C4-2B (cell line): ENCODE measurements around the gene SOX6.
A peak's percentile ranks its signal among the peaks of the same experiment; 100 is the strongest.

Experiments used
- H3K27ac ChIP-seq: fragments of 450-650 bp; 2 replicates; pipeline ENCODE4 v1.5.1; 2017
- ZFX ChIP-seq: fragments of 450-650 bp; IDR thresholded peaks from 2 replicates; pipeline ENCODE4 v1.6.1; 2017
- TF ChIP-seq, protein P1 (sequence below): fragments of 450-650 bp; conservative IDR thresholded peaks from 2 replicates; pipeline ENCODE4 v1.5.1; 2017; ENCODE audit warnings: mild to moderate bottlenecking

Gene SOX6

DNA sequence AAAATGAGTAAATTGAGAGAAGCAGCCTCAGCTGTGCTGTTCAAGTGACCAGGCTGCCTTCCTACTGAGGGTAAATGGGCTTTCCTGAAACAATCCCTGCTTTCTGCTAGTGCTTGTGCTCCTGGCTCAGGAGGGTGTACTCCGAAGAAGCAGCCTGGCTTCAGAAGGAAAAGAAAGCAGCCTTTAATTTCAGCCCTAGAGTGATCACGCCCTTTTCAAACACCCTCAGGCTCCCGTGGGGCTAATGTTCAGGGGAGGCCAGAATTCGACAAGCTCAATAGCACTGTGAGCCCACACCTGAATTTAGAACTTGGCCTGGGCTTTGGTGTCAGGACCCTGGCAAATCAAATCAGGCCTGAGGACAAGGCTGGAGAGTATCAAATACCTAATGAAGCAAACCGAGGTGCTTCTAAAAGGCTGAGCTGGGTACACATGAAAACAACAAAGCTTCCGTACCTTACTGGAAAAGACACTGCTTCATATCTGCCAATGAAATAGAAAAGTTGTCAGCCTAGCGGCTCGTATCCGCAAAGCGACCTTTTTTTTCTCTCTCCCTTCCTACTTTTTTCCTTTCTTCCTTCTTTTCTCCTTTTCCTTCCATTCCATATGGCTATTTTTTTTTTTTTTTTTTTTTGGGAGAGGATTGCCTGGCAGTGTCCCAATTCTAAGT lies 387.8 kb downstream of the SOX6 start:
- TF ChIP-seq, protein P1, sequence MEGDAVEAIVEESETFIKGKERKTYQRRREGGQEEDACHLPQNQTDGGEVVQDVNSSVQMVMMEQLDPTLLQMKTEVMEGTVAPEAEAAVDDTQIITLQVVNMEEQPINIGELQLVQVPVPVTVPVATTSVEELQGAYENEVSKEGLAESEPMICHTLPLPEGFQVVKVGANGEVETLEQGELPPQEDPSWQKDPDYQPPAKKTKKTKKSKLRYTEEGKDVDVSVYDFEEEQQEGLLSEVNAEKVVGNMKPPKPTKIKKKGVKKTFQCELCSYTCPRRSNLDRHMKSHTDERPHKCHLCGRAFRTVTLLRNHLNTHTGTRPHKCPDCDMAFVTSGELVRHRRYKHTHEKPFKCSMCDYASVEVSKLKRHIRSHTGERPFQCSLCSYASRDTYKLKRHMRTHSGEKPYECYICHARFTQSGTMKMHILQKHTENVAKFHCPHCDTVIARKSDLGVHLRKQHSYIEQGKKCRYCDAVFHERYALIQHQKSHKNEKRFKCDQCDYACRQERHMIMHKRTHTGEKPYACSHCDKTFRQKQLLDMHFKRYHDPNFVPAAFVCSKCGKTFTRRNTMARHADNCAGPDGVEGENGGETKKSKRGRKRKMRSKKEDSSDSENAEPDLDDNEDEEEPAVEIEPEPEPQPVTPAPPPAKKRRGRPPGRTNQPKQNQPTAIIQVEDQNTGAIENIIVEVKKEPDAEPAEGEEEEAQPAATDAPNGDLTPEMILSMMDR, result no peak
- TF ChIP-seq ZFX, result no peak
- H3K27ac ChIP-seq, result peak overlapping the region; percentile 62

DNA sequence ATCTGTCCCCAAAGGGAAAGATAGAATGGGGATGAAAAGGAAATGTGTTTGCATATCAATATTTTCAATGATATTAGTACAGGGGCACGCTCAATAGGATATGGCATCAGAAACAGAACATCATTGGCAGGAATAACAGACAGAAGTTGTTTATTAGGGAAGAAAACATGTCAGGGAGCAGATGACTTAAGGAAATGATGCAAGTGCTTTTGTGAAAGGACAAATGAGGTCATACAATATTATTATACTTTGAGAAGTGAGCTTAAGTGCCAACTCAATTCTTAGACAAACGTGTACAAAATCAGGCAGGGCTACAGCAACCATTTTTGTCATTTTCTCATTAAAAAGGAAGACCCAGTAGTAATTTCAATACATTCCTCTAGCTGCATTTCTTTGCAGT lies 388.4 kb downstream of the SOX6 start:
- H3K27ac ChIP-seq, result peak overlapping the region; percentile 62; the same call in 1 of the 2 replicates
- TF ChIP-seq ZFX, result no peak
- TF ChIP-seq, protein P1, result no peak

DNA sequence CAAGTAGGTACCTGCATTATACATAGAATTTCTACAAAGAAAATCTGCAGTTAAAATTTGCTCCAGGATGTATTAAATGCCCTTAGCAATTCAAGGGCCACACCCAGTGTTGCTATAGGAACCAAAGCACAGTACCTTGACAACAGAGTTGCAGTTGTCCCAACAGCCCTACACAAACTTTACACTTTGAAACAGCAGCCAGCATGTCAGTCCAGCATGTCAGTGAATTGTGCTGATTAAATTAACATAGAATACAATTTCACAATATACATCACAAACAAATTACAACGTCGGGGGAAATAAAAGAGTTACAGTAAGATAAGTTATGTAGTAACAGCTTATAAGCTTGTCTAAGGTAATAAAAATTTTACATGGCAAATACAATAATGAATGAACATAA lies 389.2 kb downstream of the SOX6 start:
- no peak for TF ChIP-seq ZFX
- TF ChIP-seq, protein P1, result no peak
- no peak overlapping the region for H3K27ac ChIP-seq

DNA sequence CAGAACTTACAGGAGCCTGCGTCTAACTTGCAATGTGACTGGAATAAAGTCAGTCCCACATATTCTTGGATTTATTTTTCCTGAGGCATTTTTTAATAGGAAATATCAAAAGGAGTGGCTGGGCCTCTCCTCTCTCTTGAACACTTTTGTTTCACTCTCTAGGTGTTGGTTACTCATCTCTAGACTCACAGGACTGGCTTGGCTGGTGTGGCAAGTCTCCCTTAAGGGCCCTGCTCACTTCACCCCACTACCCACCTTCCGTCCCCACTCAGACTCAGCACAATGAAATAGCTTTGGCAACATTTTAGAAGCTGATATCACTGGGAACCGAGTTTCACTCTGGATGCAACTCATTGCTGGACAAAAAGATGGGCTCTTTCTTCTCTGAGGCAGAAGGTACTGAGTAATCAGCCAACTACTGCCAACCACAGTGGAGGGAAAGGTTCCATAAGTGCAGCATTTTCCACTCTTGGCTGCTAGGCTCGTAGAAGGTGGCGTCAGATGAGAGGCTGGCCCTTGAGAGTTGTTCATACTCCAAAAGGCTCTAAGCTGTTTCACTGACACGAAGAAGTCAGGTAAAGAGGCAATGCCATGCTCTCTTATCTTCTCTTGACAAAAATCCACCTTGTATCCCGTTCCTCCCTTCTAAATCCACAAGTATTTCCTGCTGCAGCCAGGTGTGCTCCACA lies 390.6 kb downstream of the SOX6 start:
- H3K27ac ChIP-seq, result no peak overlapping the region
- TF ChIP-seq, protein P1, result no peak

DNA sequence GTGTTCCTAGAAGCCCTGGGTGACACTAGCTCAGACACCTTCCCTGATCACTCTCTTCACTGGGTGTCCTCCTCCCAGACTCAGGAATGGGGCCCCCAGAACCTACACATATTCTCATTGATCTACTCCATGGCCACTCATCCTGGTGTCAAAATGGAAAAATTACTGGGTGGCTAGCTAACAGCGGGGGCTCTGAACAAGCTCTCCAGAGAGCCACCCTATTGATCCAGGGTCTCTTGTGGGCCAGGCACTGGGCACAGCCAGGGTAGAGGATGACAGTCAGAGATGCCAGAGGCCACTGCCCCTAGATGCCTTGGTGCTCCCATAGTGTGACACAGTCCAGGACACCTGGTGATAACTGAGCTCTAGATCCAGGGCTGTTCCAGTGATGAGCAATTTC lies 393.1 kb downstream of the SOX6 start:
- TF ChIP-seq, protein P1, result no peak
- TF ChIP-seq ZFX, result no peak

DNA sequence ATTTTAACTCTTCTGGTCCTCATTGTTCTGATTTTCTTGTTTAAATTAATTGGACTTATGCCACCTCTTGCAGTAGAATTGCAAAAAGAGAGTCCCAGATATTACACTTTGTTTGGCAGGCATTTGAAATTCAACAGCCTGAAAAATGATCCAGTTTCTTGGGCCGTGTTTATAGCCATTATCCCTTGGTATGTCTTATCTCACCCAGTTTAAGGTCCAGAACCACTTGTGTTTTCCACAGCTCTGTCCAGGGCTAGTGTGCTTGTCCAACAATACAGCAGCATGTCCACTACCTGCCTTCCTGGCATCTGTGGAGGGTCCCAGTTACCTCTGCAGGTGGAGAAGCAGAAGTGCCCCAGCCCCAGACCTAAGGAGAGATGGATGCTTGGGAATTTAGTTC lies 397.4 kb downstream of the SOX6 start:
- no peak overlapping the region for H3K27ac ChIP-seq
- TF ChIP-seq, protein P1, result no peak
- no peak for TF ChIP-seq ZFX

More for the DNA sequence above, 393.1 kb downstream of the SOX6 start:
- H3K27ac ChIP-seq, result no peak overlapping the region

DNA sequence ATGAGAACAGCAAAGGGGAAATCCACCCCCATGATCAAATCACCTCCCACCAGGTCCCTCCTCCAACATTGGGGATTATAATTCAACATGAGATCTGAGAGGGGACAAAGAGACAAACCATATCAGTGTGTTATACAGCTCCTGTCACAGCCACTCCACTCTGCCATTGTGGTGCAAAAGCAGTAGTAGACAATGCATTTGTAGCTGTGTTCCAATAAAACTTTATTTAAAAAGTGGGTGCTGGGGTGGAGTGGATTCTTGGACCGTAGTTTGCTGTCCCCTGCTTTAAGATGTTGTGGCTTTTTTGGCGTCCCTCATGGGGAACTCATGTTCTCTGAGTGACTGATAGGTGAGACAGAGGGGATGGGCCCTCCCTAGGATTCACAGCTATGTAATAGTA lies 399.1 kb downstream of the SOX6 start:
- TF ChIP-seq, protein P1, result no peak
- no peak for TF ChIP-seq ZFX
- H3K27ac ChIP-seq, result no peak overlapping the region
